GM12878 (cell line): ENCODE measurements around the gene HMCN2. TPM values are rescaled to one million over a fixed set of nuclear protein-coding genes. Genes with fewer than 3 reads are reported as not detected.

Experiments used
- ATAC-seq: fragments of 200-7000 bp; cut with Tn5 transposase; 3 replicates; pipeline ENCODE4 v1.9.1; 2020; ENCODE audit warnings: mild to moderate bottlenecking, moderate library complexity
- BruUV-seq: library from RNA; stranded (reverse); fragments of 400-500 nt; replicated peaks from 2 replicates; lab custom pipeline; 2021; lab: Mats Ljungman, UMichigan
- CTCF ChIA-PET: fragments of 300-600 bp; sonication (Branson Sonifier 250); formaldehyde crosslinking; extraction: SDS; loops from one replicate; lab custom pipeline; 2021; ENCODE audit warnings: inconsistent platforms; lab: Yijun Ruan, JAX
- POLR2A ChIA-PET: fragments of 350-600 bp; formaldehyde crosslinking; extraction: SDS; loops from one replicate; lab custom pipeline; 2021; ENCODE audit warnings: inconsistent platforms; lab: Charles Lee
- RAD21 ChIA-PET: fragments of 300-600 bp; sonication (Branson Sonifier 250); formaldehyde crosslinking; loops from one replicate; lab custom pipeline; 2023; ENCODE audit warnings: antibody characterized with exemption; ENCODE audit not compliant: unreplicated experiment; lab: Charles Lee
- SMC1A ChIA-PET: fragments of 300-600 bp; sonication (Branson Sonifier 250); formaldehyde crosslinking; loops from one replicate; lab custom pipeline; 2023; ENCODE audit not compliant: unreplicated experiment, uncharacterized antibody; lab: Charles Lee
- DNase-seq: peaks from one replicate; pipeline ENCODE4 v3.0.0-alpha.2; 2011; ENCODE audit warnings: low read depth, low spot score
- FAIRE-seq: peaks from 3 replicates; lab custom pipeline; 2011; peaks lifted over from hg19 to GRCh38; lab: Jason Lieb, UNC
- H2AFZ ChIP-seq: 2 replicates; pipeline ENCODE4 v1.6.0; 2011; ENCODE audit warnings: low read depth, low read length, control low read depth; ENCODE audit not compliant: control insufficient read depth
- H3K27ac ChIP-seq: 2 replicates; pipeline ENCODE4 v1.5.1; 2011; ENCODE audit warnings: control low read depth; ENCODE audit not compliant: control insufficient read depth, insufficient read depth
- H3K27me3 ChIP-seq, 2 experiments: replicated peaks in 1 of 2; 2 replicates each; pipeline versions ENCODE4 v1.6.0 to v1.6.1; 2011; ENCODE audit warnings: low read length in 1 of 2; ENCODE audit not compliant: control insufficient read depth in 2 of 2, insufficient read depth in 2 of 2
- H3K36me3 ChIP-seq, 2 experiments: 2 replicates each; pipeline ENCODE4 v1.5.1; 2011; ENCODE audit warnings: low read length in 1 of 2; ENCODE audit not compliant: control insufficient read depth in 2 of 2, insufficient read depth in 2 of 2
- H3K4me1 ChIP-seq: 2 replicates; pipeline ENCODE4 v1.6.1; 2011; ENCODE audit warnings: mild to moderate bottlenecking, low read length, moderate library complexity, mixed read lengths; ENCODE audit not compliant: control insufficient read depth, insufficient read depth
- H3K4me2 ChIP-seq: 2 replicates; pipeline ENCODE4 v1.6.0; 2011; ENCODE audit warnings: control low read depth; ENCODE audit not compliant: control insufficient read depth, insufficient read depth
- H3K4me3 ChIP-seq: fragments of 200-600 bp; sonication (generic); 2 replicates; pipeline ENCODE4 v1.5.1; 2016
- H3K79me2 ChIP-seq: 2 replicates; pipeline ENCODE4 v1.6.0; 2011; ENCODE audit warnings: low read length; ENCODE audit not compliant: control insufficient read depth, insufficient read depth
- H3K9ac ChIP-seq: 2 replicates; pipeline ENCODE4 v1.8.0; 2011; ENCODE audit warnings: low read length, control low read depth, mixed read lengths; ENCODE audit not compliant: control insufficient read depth, insufficient read depth
- H3K9me3 ChIP-seq: replicated peaks from 3 replicates; pipeline ENCODE4 v1.5.1; 2011; ENCODE audit warnings: mild to moderate bottlenecking, low read length; ENCODE audit not compliant: control insufficient read depth, insufficient read depth
- H4K20me1 ChIP-seq: 2 replicates; pipeline ENCODE4 v1.6.0; 2011; ENCODE audit not compliant: control insufficient read depth, insufficient read depth
- ATF2 ChIP-seq: IDR thresholded peaks from 2 replicates; pipeline ENCODE4 v1.6.1; 2012; ENCODE audit warnings: low read length, inconsistent platforms
- EP300 ChIP-seq, 2 experiments: fragments of 150-350 bp in 1 of 2; IDR thresholded peaks; 2 replicates each; pipeline ENCODE4 v1.6.1; 2011 to 2012; ENCODE audit warnings: low read depth in 2 of 2, low read length in 2 of 2, borderline replicate concordance in 1 of 2, improper control_type of control experiment in 1 of 2, inconsistent platforms in 1 of 2; ENCODE audit not compliant: control insufficient read depth in 1 of 2
- HSF1 ChIP-seq: fragments of 150-350 bp; IDR thresholded peaks from 2 replicates; pipeline ENCODE4 v1.6.1; 2014; ENCODE audit warnings: mild to moderate bottlenecking, low read depth, low read length
- IKZF2 ChIP-seq, 2 experiments: fragments of 450-650 bp; IDR thresholded peaks; 2 replicates each; pipeline ENCODE4 v1.6.1; 2017; ENCODE audit warnings: mild to moderate bottlenecking in 2 of 2, moderate library complexity in 2 of 2
- MXI1 ChIP-seq: fragments of 150-350 bp; IDR thresholded peaks from 2 replicates; pipeline ENCODE4 v1.6.1; 2011; ENCODE audit warnings: low read depth, mild to moderate bottlenecking, inconsistent platforms, low read length, improper control_type of control experiment
- PKNOX1 ChIP-seq: fragments of 450-650 bp; IDR thresholded peaks from 2 replicates; pipeline ENCODE4 v1.6.1; 2016; ENCODE audit warnings: mild to moderate bottlenecking
- SMARCA5 ChIP-seq: fragments of 450-650 bp; IDR thresholded peaks from 2 replicates; pipeline ENCODE4 v1.6.1; 2017; ENCODE audit warnings: mild to moderate bottlenecking
- WGBS: methylation state at CpG from one replicate; pipeline ENCODE4 v1.1.6; 2016; ENCODE audit warnings: low lambda C conversion rate; ENCODE audit not compliant: insufficient replicate concordance, insufficient coverage; ENCODE audit errors: missing lambda C conversion rate; 5-methylcytosine and 5-hydroxymethylcytosine counted together
- in situ Hi-C: fragments of 300-500 bp; cut with MboI; formaldehyde crosslinking; loops from 9 replicates; pipeline ENCODE4 v1.14.3; 2018; ENCODE audit warnings: mixed read lengths
- intact Hi-C: fragments of 100-400 bp; cut with micrococcal nuclease; formaldehyde crosslinking; loops from one replicate; pipeline ENCODE4 v1.14.2; 2022; ENCODE audit not compliant: unreplicated experiment
- polyA plus RNA-seq, 11 experiments: library from polyadenylated mRNA; depleted of rRNA in 4 of 11; unstranded in 6 of 11; stranded (reverse) in 5 of 11; fragments of >200 nt; fragmentation: Nextera tagmentation in 4 of 11; fragmentation: Illumina TruSeq in 1 of 11; extraction: Ambion mirVana in 4 of 11; extraction: Trizol in 1 of 11; gene quantifications; 1 replicate in 1 of 11; 2 replicates in 10 of 11; pipeline versions ENCODE4 v1.2.1 to v1.2.3, GENCODE V29; 2011 to 2016; ENCODE audit warnings: inconsistent platforms in 2 of 11, missing spikeins in 2 of 11, low read depth in 1 of 11
- total RNA-seq, 4 experiments: library from RNA; depleted of rRNA in 3 of 4; stranded (reverse); fragments of >200 nt in 3 of 4; fragmentation: Illumina TruSeq in 1 of 4; extraction: Trizol in 1 of 4; gene quantifications; 2 replicates each; pipeline versions ENCODE4 v1.2.1 to v1.2.3, GENCODE V29; 2013 to 2021

Gene HMCN2
- total and polyA plus RNA-seq, 10 of the 15 experiments (the other 5 are each of a cell fraction or from before 2014, with no cell fraction given) = 0.04 TPM; not detected in 9

GRCh38 chr9:130297371-130297770, 31.8 kb downstream of the HMCN2 start:
- POLR2A ChIA-PET = no interaction called here
- no peak for FAIRE-seq

More at GRCh38 chr9:130297371-130297770, 31.8 kb downstream of the HMCN2 start:
- DNase-seq (no peak), ATAC-seq (no peak)
- intact Hi-C loops = no loop called here
- ChIA-PET RAD21 (no interaction called here), CTCF (interaction anchor here (1.1 kb wide), 1 partner anchor 190 kb away, joined by 3 read pairs; no protein-coding TSS in a partner anchor), SMC1A (no interaction called here)
- no peak overlapping the region for H3K4me3 ChIP-seq
- H3K36me3 ChIP-seq = no peaks in the 10 kb centered on the region
- no peak overlapping the region for H2AFZ ChIP-seq
- no peak overlapping the region for H3K9ac ChIP-seq
- in situ Hi-C loops = no loop called here
- no peak for TF ChIP-seq ATF2
- no peak for TF ChIP-seq MXI1
- no peak for TF ChIP-seq IKZF2 (IDR thresholded peaks at IDR 0.05)
- TF ChIP-seq SMARCA5 = no peak
- no peak for TF ChIP-seq PKNOX1
- no peak for TF ChIP-seq EP300 (IDR thresholded peaks at IDR 0.05; ENCODE audit: borderline replicate concordance in 1 of 2, control insufficient read depth in 1 of 2, low read depth in 2 of 2, low read length in 2 of 2)
- no peak for TF ChIP-seq HSF1
- no TSS peak for BruUV-seq
- no peak overlapping the region for H3K4me2 ChIP-seq
- H4K20me1 ChIP-seq = no peaks in the 10 kb centered on the region
- no peaks in the 10 kb centered on the region for H3K9me3 ChIP-seq
- no peaks in the 10 kb centered on the region for H3K79me2 ChIP-seq
- WGBS = 1% methylated on average over 6 of the region's 6 CpGs
- H3K27me3 ChIP-seq = no peaks in the 10 kb centered on the region; a peak in 1 of 4 replicates
- no peaks in the 10 kb centered on the region for H3K4me1 ChIP-seq
- no peak overlapping the region for H3K27ac ChIP-seq
